GM12878 (cell line): Measurements from ENCODE around the gene TUBB3. TPM values are rescaled to one million over a fixed set of nuclear protein-coding genes. Genes with fewer than 3 reads are reported as not detected.
A peak's percentile ranks its signal among the peaks of the same experiment; 100 is the strongest.

Experiments
- ATAC-seq: fragments of 200-7000 bp; cut with Tn5 transposase; 3 replicates; pipeline ENCODE4 v1.9.1; 2020; ENCODE audit warnings: mild to moderate bottlenecking, moderate library complexity
- BruUV-seq: library from RNA; stranded (reverse); fragments of 400-500 nt; replicated peaks from 2 replicates; lab custom pipeline; 2021; lab: Mats Ljungman, UMichigan
- CTCF ChIA-PET: fragments of 300-600 bp; sonication (Branson Sonifier 250); formaldehyde crosslinking; extraction: SDS; loops from one replicate; lab custom pipeline; 2021; ENCODE audit warnings: inconsistent platforms; lab: Yijun Ruan, JAX
- POLR2A ChIA-PET: fragments of 350-600 bp; formaldehyde crosslinking; extraction: SDS; loops from one replicate; lab custom pipeline; 2021; ENCODE audit warnings: inconsistent platforms; lab: Charles Lee
- RAD21 ChIA-PET: fragments of 300-600 bp; sonication (Branson Sonifier 250); formaldehyde crosslinking; loops from one replicate; lab custom pipeline; 2023; ENCODE audit warnings: antibody characterized with exemption; ENCODE audit not compliant: unreplicated experiment; lab: Charles Lee
- SMC1A ChIA-PET: fragments of 300-600 bp; sonication (Branson Sonifier 250); formaldehyde crosslinking; loops from one replicate; lab custom pipeline; 2023; ENCODE audit not compliant: unreplicated experiment, uncharacterized antibody; lab: Charles Lee
- DNase-seq: peaks from one replicate; pipeline ENCODE4 v3.0.0-alpha.2; 2011; ENCODE audit warnings: low read depth, low spot score
- FAIRE-seq: peaks from 3 replicates; lab custom pipeline; 2011; peaks lifted over from hg19 to GRCh38; lab: Jason Lieb, UNC
- H2AFZ ChIP-seq: 2 replicates; pipeline ENCODE4 v1.6.0; 2011; ENCODE audit warnings: low read depth, low read length, control low read depth; ENCODE audit not compliant: control insufficient read depth
- H3K27ac ChIP-seq: 2 replicates; pipeline ENCODE4 v1.5.1; 2011; ENCODE audit warnings: control low read depth; ENCODE audit not compliant: control insufficient read depth, insufficient read depth
- H3K27me3 ChIP-seq, 2 experiments: replicated peaks in 1 of 2; 2 replicates each; pipeline versions ENCODE4 v1.6.0 to v1.6.1; 2011; ENCODE audit warnings: low read length in 1 of 2; ENCODE audit not compliant: control insufficient read depth in 2 of 2, insufficient read depth in 2 of 2
- H3K36me3 ChIP-seq, 2 experiments: 2 replicates each; pipeline ENCODE4 v1.5.1; 2011; ENCODE audit warnings: low read length in 1 of 2; ENCODE audit not compliant: control insufficient read depth in 2 of 2, insufficient read depth in 2 of 2
- H3K4me1 ChIP-seq: 2 replicates; pipeline ENCODE4 v1.6.1; 2011; ENCODE audit warnings: mild to moderate bottlenecking, low read length, moderate library complexity, mixed read lengths; ENCODE audit not compliant: control insufficient read depth, insufficient read depth
- H3K4me2 ChIP-seq: 2 replicates; pipeline ENCODE4 v1.6.0; 2011; ENCODE audit warnings: control low read depth; ENCODE audit not compliant: control insufficient read depth, insufficient read depth
- H3K4me3 ChIP-seq: fragments of 200-600 bp; sonication (generic); 2 replicates; pipeline ENCODE4 v1.5.1; 2016
- H3K79me2 ChIP-seq: 2 replicates; pipeline ENCODE4 v1.6.0; 2011; ENCODE audit warnings: low read length; ENCODE audit not compliant: control insufficient read depth, insufficient read depth
- H3K9ac ChIP-seq: 2 replicates; pipeline ENCODE4 v1.8.0; 2011; ENCODE audit warnings: low read length, control low read depth, mixed read lengths; ENCODE audit not compliant: control insufficient read depth, insufficient read depth
- H3K9me3 ChIP-seq: replicated peaks from 3 replicates; pipeline ENCODE4 v1.5.1; 2011; ENCODE audit warnings: mild to moderate bottlenecking, low read length; ENCODE audit not compliant: control insufficient read depth, insufficient read depth
- H4K20me1 ChIP-seq: 2 replicates; pipeline ENCODE4 v1.6.0; 2011; ENCODE audit not compliant: control insufficient read depth, insufficient read depth
- ETV6 ChIP-seq, 2 experiments: fragments of 450-650 bp in 1 of 2; IDR thresholded peaks in 1 of 2; conservative IDR thresholded peaks in 1 of 2; 2 replicates each; pipeline ENCODE4 v1.6.1; 2014; ENCODE audit warnings: antibody characterized with exemption in 1 of 2, borderline replicate concordance in 1 of 2, low read depth in 1 of 2, mild to moderate bottlenecking in 1 of 2, moderate library complexity in 1 of 2
- FOXK2 ChIP-seq: fragments of 450-650 bp; IDR thresholded peaks from 2 replicates; pipeline ENCODE4 v1.6.1; 2017; ENCODE audit warnings: mild to moderate bottlenecking, moderate library complexity
- NFYA ChIP-seq: IDR thresholded peaks from 2 replicates; pipeline ENCODE4 v1.6.1; 2011; ENCODE audit warnings: low read depth, mild to moderate bottlenecking, low read length, improper control_type of control experiment, borderline replicate concordance
- PAX8 ChIP-seq: fragments of 450-650 bp; IDR thresholded peaks from 2 replicates; pipeline ENCODE4 v1.6.1; 2017; ENCODE audit warnings: mild to moderate bottlenecking, moderate library complexity
- POLR2A ChIP-seq: IDR thresholded peaks from 2 replicates; pipeline ENCODE4 v1.6.1; 2011; ENCODE audit warnings: low read depth, mild to moderate bottlenecking, low read length
- RELA ChIP-seq: fragments of 450-650 bp; IDR thresholded peaks from 2 replicates; pipeline ENCODE4 v1.8.0; 2014; ENCODE audit warnings: borderline replicate concordance; ENCODE audit not compliant: partially characterized antibody
- STAT3 ChIP-seq: IDR thresholded peaks from 2 replicates; pipeline ENCODE4 v1.6.1; 2011; ENCODE audit warnings: low read depth, low read length, improper control_type of control experiment
- WGBS: methylation state at CpG from one replicate; pipeline ENCODE4 v1.1.6; 2016; ENCODE audit warnings: low lambda C conversion rate; ENCODE audit not compliant: insufficient replicate concordance, insufficient coverage; ENCODE audit errors: missing lambda C conversion rate; 5-methylcytosine and 5-hydroxymethylcytosine counted together
- in situ Hi-C: fragments of 300-500 bp; cut with MboI; formaldehyde crosslinking; loops from 9 replicates; pipeline ENCODE4 v1.14.3; 2018; ENCODE audit warnings: mixed read lengths
- intact Hi-C: fragments of 100-400 bp; cut with micrococcal nuclease; formaldehyde crosslinking; loops from one replicate; pipeline ENCODE4 v1.14.2; 2022; ENCODE audit not compliant: unreplicated experiment
- polyA plus RNA-seq, 11 experiments: library from polyadenylated mRNA; depleted of rRNA in 4 of 11; unstranded in 6 of 11; stranded (reverse) in 5 of 11; fragments of >200 nt; fragmentation: Nextera tagmentation in 4 of 11; fragmentation: Illumina TruSeq in 1 of 11; extraction: Ambion mirVana in 4 of 11; extraction: Trizol in 1 of 11; gene quantifications; 1 replicate in 1 of 11; 2 replicates in 10 of 11; pipeline versions ENCODE4 v1.2.1 to v1.2.3, GENCODE V29; 2011 to 2016; ENCODE audit warnings: inconsistent platforms in 2 of 11, missing spikeins in 2 of 11, low read depth in 1 of 11
- total RNA-seq, 4 experiments: library from RNA; depleted of rRNA in 3 of 4; stranded (reverse); fragments of >200 nt in 3 of 4; fragmentation: Illumina TruSeq in 1 of 4; extraction: Trizol in 1 of 4; gene quantifications; 2 replicates each; pipeline versions ENCODE4 v1.2.1 to v1.2.3, GENCODE V29; 2013 to 2021

Gene TUBB3
- total and polyA plus RNA-seq, 10 of the 15 experiments (the other 5 are each of a cell fraction or from before 2014, with no cell fraction given), result 0.09 to 2.5 (median 0.58) TPM; not detected in 1

GRCh38 chr16:89906140-89907025 is 16.8 kb upstream of the TUBB3 start:
- in situ Hi-C loops, result no loop called here

GRCh38 chr16:89907055-89907814 is 15.9 kb upstream of the TUBB3 start:
- ATAC-seq (no peak), FAIRE-seq (no peak), DNase-seq (no peak)
- H3K36me3 ChIP-seq, result peaks cover 13 to 20% of the 10 kb centered on the region in 2 experiments
- H3K79me2 ChIP-seq, result no peaks in the 10 kb centered on the region
- in situ Hi-C loops (no loop called here), intact Hi-C loops (no loop called here)
- POLR2A ChIA-PET, result interaction anchor here (0.6 to 1.0 kb wide), 2 partner anchors 67 to 129 kb away, joined by 4 read pairs; no protein-coding TSS in a partner anchor
- CTCF ChIA-PET, result interaction anchor here (0.8 to 1.5 kb wide), 3 partner anchors 44 to 201 kb away, joined by 3 to 4 read pairs (median 3); no protein-coding TSS in a partner anchor
- no TSS peak for BruUV-seq
- H3K27ac ChIP-seq, result no peak overlapping the region
- SMC1A ChIA-PET, result no interaction called here
- RAD21 ChIA-PET, result interaction anchor here (2.3 kb wide), 1 partner anchor 47 kb away, joined by 6 read pairs; no protein-coding TSS in a partner anchor
- no peak overlapping the region for H2AFZ ChIP-seq
- H3K9ac ChIP-seq, result no peak overlapping the region
- no peaks in the 10 kb centered on the region for H3K4me1 ChIP-seq
- H3K4me2 ChIP-seq, result no peak overlapping the region
- no peaks in the 10 kb centered on the region; the same call in 2 of the 3 replicates for H3K9me3 ChIP-seq
- TF ChIP-seq FOXK2 (no peak), ETV6 (conservative IDR thresholded peaks at IDR 0.05 in 1 of 2, IDR thresholded peaks at IDR 0.05 in 1 of 2; ENCODE audit: borderline replicate concordance in 1 of 2, low read depth in 1 of 2) (no peak), PAX8 (no peak)
- WGBS, result 94% methylated on average over 8 of the region's 13 CpGs
- H3K4me3 ChIP-seq, result no peak overlapping the region
- no peaks in the 10 kb centered on the region; the same call in 1 of the 2 replicates for H4K20me1 ChIP-seq
- no peaks in the 10 kb centered on the region for H3K27me3 ChIP-seq

More at GRCh38 chr16:89906140-89907025, 16.8 kb upstream of the TUBB3 start:
- H4K20me1 ChIP-seq, result no peaks in the 10 kb centered on the region; the same call in 1 of the 2 replicates
- no peak overlapping the region for H3K9ac ChIP-seq
- BruUV-seq, result no TSS peak
- H3K27ac ChIP-seq, result no peak overlapping the region
- ChIA-PET CTCF (interaction anchor here (1.0 kb wide), 1 partner anchor 166 kb away, joined by 3 read pairs; no protein-coding TSS in a partner anchor), POLR2A (no interaction called here), SMC1A (no interaction called here), RAD21 (interaction anchor here (2.3 kb wide), 1 partner anchor 46 kb away, joined by 6 read pairs; no protein-coding TSS in a partner anchor)
- no peak for FAIRE-seq
- no peak for DNase-seq
- 98% methylated on average over 40 of the region's 40 CpGs for WGBS
- H3K4me1 ChIP-seq, result no peaks in the 10 kb centered on the region
- no peaks in the 10 kb centered on the region for H3K27me3 ChIP-seq
- H2AFZ ChIP-seq, result no peak overlapping the region
- H3K4me3 ChIP-seq, result no peak overlapping the region
- H3K4me2 ChIP-seq, result no peak overlapping the region
- TF ChIP-seq RELA (no peak), POLR2A (peak; percentile 44; the same call in 1 of the 2 replicates), STAT3 (no peak), NFYA (no peak)
- H3K9me3 ChIP-seq, result no peaks in the 10 kb centered on the region; the same call in 2 of the 3 replicates
- no peak for ATAC-seq
- intact Hi-C loops, result no loop called here
- no peaks in the 10 kb centered on the region for H3K79me2 ChIP-seq
- H3K36me3 ChIP-seq, result peaks cover 13 to 20% of the 10 kb centered on the region in 2 experiments
